ENCODE data around the gene SON. TPM values are rescaled to one million over a fixed set of nuclear protein-coding genes. Genes with fewer than 3 reads are reported as not detected.

Gene SON
- total and polyA plus RNA-seq, 2 of the 4 experiments (the other 2 are of a cell fraction): 81.6 to 146 TPM

GRCh38 chr21:33608559-33608958, 65.7 kb downstream of the SON start:
- dilution Hi-C loops (cut with HindIII; ENCODE audit: low sequenced_read_pairs, unreplicated experiment): no loop called here
- Histone ChIP-seq H3K9me3 (ENCODE audit: control insufficient read depth, insufficient read depth, low read length) (no peaks in the 10 kb centered on the region), H2AFZ (replicated peaks; ENCODE audit: low read length, poor library complexity) (no peak overlapping the region), H3K9ac (ENCODE audit: low read depth, low read length) (no peak overlapping the region), H3K36me3 (ENCODE audit: control insufficient read depth, insufficient read depth, low read length) (peaks cover 11% of the 10 kb centered on the region), H2BK15ac (ENCODE audit: low read depth, low read length) (no peak overlapping the region), H3K14ac (replicated peaks; ENCODE audit: low read depth, low read length) (no peak overlapping the region), H3K56ac (ENCODE audit: extremely low read depth, insufficient read depth, low read length) (no peak overlapping the region), H3K27ac (ENCODE audit: insufficient read depth, low read length) (no peak overlapping the region; the same call in 1 of the 2 replicates), H2BK5ac (ENCODE audit: low read depth, low read length, poor library complexity, severe bottlenecking) (peak overlapping the region; percentile 36), H4K20me1 (ENCODE audit: insufficient read depth, low read length) (no peaks in the 10 kb centered on the region), H3K79me1 (ENCODE audit: low read depth in 1 of 2, low read length in 2 of 2) (no peaks in the 10 kb centered on the region), H4K91ac (ENCODE audit: insufficient read depth, low read depth, low read length) (no peak overlapping the region), H3K4me3 (ENCODE audit: insufficient read depth, low read depth, low read length) (no peak overlapping the region), H2BK120ac (ENCODE audit: low read depth, low read length) (no peak overlapping the region), H4K5ac (ENCODE audit: low read depth, low read length) (no peak overlapping the region), H3K23ac (ENCODE audit: low read depth, low read length) (no peak overlapping the region), H3K4ac (ENCODE audit: low read depth, low read length) (no peak overlapping the region), H2AK9ac (replicated peaks; ENCODE audit: low read depth, low read length, poor library complexity) (no peak overlapping the region), H3K4me2 (ENCODE audit: low read depth, low read length) (no peak overlapping the region), H3K18ac (ENCODE audit: low read depth, low read length) (no peak overlapping the region), H2BK20ac (ENCODE audit: low read depth, low read length) (no peak overlapping the region), H3K4me1 (ENCODE audit: control insufficient read depth, insufficient read depth, low read length) (no peaks in the 10 kb centered on the region), H2AK5ac (ENCODE audit: low read depth, low read length) (no peak overlapping the region), H3K27me3 (ENCODE audit: control insufficient read depth, insufficient read depth, low read length) (no peaks in the 10 kb centered on the region), H3K9me1 (ENCODE audit: insufficient read depth, low read length) (no peaks in the 10 kb centered on the region), H4K8ac (ENCODE audit: low read depth in 2 of 2, low read length in 2 of 2) (no peak overlapping the region)
- no CpG with 5 or more reads among the region's 1 CpG for WGBS, 2 experiments (ENCODE audit: extremely low coverage in 2 of 2, insufficient read length in 1 of 2)
- POLR2A ChIA-PET (ENCODE audit: unreplicated experiment): no interaction called here
- CTCF ChIA-PET: no interaction called here
- ATAC-seq (ENCODE audit: low read depth) (peak; percentile 70), DNase-seq (peak; percentile 65)
- TF ChIP-seq, protein P1, sequence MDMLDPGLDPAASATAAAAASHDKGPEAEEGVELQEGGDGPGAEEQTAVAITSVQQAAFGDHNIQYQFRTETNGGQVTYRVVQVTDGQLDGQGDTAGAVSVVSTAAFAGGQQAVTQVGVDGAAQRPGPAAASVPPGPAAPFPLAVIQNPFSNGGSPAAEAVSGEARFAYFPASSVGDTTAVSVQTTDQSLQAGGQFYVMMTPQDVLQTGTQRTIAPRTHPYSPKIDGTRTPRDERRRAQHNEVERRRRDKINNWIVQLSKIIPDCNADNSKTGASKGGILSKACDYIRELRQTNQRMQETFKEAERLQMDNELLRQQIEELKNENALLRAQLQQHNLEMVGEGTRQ (IDR thresholded peaks at IDR 0.05; ENCODE audit: low read depth, low read length): no peak
- no peak for TF ChIP-seq SMC3 (IDR thresholded peaks at IDR 0.05; ENCODE audit: low read depth, low read length)
- TF ChIP-seq CHD1 (IDR thresholded peaks at IDR 0.05; ENCODE audit: low read depth, low read length): no peak
- intact Hi-C loops (cut with micrococcal nuclease): loop anchor here (5.0 kb wide), 1 partner anchor 406 kb away; no protein-coding TSS in a partner anchor
- BruUV-seq (replicated peaks): no TSS peak
- in situ Hi-C loops (cut with MboI; ENCODE audit: low sequenced_read_pairs): no loop called here

Data from IMR-90 (cell line).